ENCODE data around the gene GIMAP5.

The GIMAP5 gene

DNA sequence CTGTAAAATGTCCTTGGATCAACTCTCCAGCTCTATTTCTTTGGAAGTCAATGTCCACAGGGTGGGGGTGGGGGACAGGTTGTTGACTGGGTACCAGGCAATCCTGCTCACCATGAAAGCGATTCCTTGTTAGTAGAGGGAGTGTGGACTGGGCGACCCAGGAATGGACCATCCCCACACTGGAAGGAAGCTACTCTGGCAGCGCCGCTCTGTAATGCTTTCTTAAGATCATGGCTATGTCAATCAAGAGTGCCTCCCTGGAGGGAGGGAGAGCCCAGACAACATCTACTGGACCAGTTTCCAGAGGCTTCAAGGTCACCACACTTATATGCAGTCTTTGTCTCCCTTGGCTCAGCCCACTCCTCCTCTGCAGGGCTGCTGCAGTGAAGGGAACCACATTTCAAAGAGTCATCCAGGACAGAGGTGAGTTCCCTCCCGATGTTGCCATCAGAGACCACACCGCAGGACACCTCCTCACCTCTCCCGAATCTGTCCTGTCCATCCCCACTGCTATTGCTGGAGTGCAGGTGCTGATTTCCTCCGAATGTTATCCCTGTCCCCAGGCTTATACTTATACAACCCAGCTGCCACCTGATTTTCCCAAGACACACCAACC lies 6.9 kb downstream of the GIMAP5 start:
- H3K9me3 ChIP-seq (ENCODE audit: low read length) = no peaks in the 10 kb centered on the region
- H3K36me3 ChIP-seq (ENCODE audit: insufficient read depth, low read length) = no peaks in the 10 kb centered on the region
- no peaks in the 10 kb centered on the region for H3F3A ChIP-seq (ENCODE audit: insufficient read depth, low read length)
- H3K4me2 ChIP-seq (ENCODE audit: low read length) = no peak overlapping the region
- no peak overlapping the region for H3K27ac ChIP-seq (ENCODE audit: low read depth, low read length, poor library complexity, severe bottlenecking)
- no peaks in the 10 kb centered on the region for H3K4me1 ChIP-seq (ENCODE audit: insufficient read depth, low read length, severe bottlenecking)
- H3K9ac ChIP-seq (ENCODE audit: low read length) = no peak overlapping the region
- no peaks in the 10 kb centered on the region for H3K9me2 ChIP-seq (ENCODE audit: low read depth, low read length)
- TF ChIP-seq, protein P1, sequence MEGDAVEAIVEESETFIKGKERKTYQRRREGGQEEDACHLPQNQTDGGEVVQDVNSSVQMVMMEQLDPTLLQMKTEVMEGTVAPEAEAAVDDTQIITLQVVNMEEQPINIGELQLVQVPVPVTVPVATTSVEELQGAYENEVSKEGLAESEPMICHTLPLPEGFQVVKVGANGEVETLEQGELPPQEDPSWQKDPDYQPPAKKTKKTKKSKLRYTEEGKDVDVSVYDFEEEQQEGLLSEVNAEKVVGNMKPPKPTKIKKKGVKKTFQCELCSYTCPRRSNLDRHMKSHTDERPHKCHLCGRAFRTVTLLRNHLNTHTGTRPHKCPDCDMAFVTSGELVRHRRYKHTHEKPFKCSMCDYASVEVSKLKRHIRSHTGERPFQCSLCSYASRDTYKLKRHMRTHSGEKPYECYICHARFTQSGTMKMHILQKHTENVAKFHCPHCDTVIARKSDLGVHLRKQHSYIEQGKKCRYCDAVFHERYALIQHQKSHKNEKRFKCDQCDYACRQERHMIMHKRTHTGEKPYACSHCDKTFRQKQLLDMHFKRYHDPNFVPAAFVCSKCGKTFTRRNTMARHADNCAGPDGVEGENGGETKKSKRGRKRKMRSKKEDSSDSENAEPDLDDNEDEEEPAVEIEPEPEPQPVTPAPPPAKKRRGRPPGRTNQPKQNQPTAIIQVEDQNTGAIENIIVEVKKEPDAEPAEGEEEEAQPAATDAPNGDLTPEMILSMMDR (IDR thresholded peaks at IDR 0.05; ENCODE audit: low read length) = no peak
- TF ChIP-seq EZH2 (IDR thresholded peaks at IDR 0.05; ENCODE audit: borderline replicate concordance, low read length) = no peak
- no peak overlapping the region for H3K4me3 ChIP-seq (ENCODE audit: low read depth, low read length, poor library complexity, severe bottlenecking)
- no peaks in the 10 kb centered on the region for H3K27me3 ChIP-seq (ENCODE audit: insufficient read depth, low read length)
- H4K20me1 ChIP-seq (ENCODE audit: insufficient read depth, low read length) = no peaks in the 10 kb centered on the region
- H3K79me2 ChIP-seq (ENCODE audit: insufficient read depth, low read length) = no peaks in the 10 kb centered on the region
- no peak overlapping the region for H2AFZ ChIP-seq (ENCODE audit: low read length)

DNA sequence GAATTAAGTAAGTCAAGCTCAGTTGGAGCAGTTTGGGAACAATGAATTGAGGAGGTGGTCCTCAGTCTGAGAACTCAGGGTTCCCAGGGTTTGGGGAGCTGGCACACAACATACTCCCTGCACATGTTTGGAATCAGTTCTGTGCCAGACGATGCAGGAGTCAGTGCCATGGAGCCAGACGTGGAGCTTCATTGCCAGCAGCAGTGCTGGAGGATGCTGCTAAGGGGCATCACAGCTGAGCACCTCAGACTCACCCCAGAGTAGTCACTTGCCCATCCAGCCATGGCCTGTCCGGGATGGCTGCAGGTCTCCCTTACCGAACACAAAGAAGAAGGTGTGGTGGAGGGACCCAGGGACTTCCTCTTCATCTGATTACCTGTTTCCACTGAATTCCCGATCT lies 7.9 kb downstream of the GIMAP5 start:
- TF ChIP-seq EZH2 (IDR thresholded peaks at IDR 0.05; ENCODE audit: borderline replicate concordance, low read length) = no peak
- TF ChIP-seq, protein P1 (IDR thresholded peaks at IDR 0.05; ENCODE audit: low read length) = no peak
- Histone ChIP-seq H3K4me3 (ENCODE audit: low read depth, low read length, poor library complexity, severe bottlenecking) (no peak overlapping the region), H3K4me2 (ENCODE audit: low read length) (no peak overlapping the region), H3K27me3 (ENCODE audit: insufficient read depth, low read length) (no peaks in the 10 kb centered on the region), H3K9ac (ENCODE audit: low read length) (no peak overlapping the region), H3K27ac (ENCODE audit: low read depth, low read length, poor library complexity, severe bottlenecking) (no peak overlapping the region), H4K20me1 (ENCODE audit: insufficient read depth, low read length) (no peaks in the 10 kb centered on the region), H3F3A (ENCODE audit: insufficient read depth, low read length) (no peaks in the 10 kb centered on the region), H3K9me2 (ENCODE audit: low read depth, low read length) (no peaks in the 10 kb centered on the region), H2AFZ (ENCODE audit: low read length) (no peak overlapping the region), H3K4me1 (ENCODE audit: insufficient read depth, low read length, severe bottlenecking) (no peaks in the 10 kb centered on the region), H3K79me2 (ENCODE audit: insufficient read depth, low read length) (no peaks in the 10 kb centered on the region), H3K36me3 (ENCODE audit: insufficient read depth, low read length) (no peaks in the 10 kb centered on the region), H3K9me3 (ENCODE audit: low read length) (no peaks in the 10 kb centered on the region)

- H4K20me1 ChIP-seq (ENCODE audit: insufficient read depth, low read length) = no peaks in the 10 kb centered on the region
- no peaks in the 10 kb centered on the region for H3K36me3 ChIP-seq (ENCODE audit: insufficient read depth, low read length)
- H3K79me2 ChIP-seq (ENCODE audit: insufficient read depth, low read length) = no peaks in the 10 kb centered on the region
- H3K4me2 ChIP-seq (ENCODE audit: low read length) = no peak overlapping the region
- no peak for TF ChIP-seq EZH2 (IDR thresholded peaks at IDR 0.05; ENCODE audit: borderline replicate concordance, low read length)
- TF ChIP-seq, protein P1 (IDR thresholded peaks at IDR 0.05; ENCODE audit: low read length) = no peak
- H2AFZ ChIP-seq (ENCODE audit: low read length) = no peak overlapping the region
- no peaks in the 10 kb centered on the region for H3K27me3 ChIP-seq (ENCODE audit: insufficient read depth, low read length)
- H3K4me1 ChIP-seq (ENCODE audit: insufficient read depth, low read length, severe bottlenecking) = no peaks in the 10 kb centered on the region
- H3K9ac ChIP-seq (ENCODE audit: low read length) = no peak overlapping the region
- no peak overlapping the region for H3K27ac ChIP-seq (ENCODE audit: low read depth, low read length, poor library complexity, severe bottlenecking)
- no peaks in the 10 kb centered on the region for H3F3A ChIP-seq (ENCODE audit: insufficient read depth, low read length)
- H3K9me2 ChIP-seq (ENCODE audit: low read depth, low read length) = no peaks in the 10 kb centered on the region
- no peak overlapping the region for H3K4me3 ChIP-seq (ENCODE audit: low read depth, low read length, poor library complexity, severe bottlenecking)
- H3K9me3 ChIP-seq (ENCODE audit: low read length) = no peaks in the 10 kb centered on the region
Observed at GRCh38 chr7:150745876-150746275, 8.7 kb downstream of the GIMAP5 start.

Measured in OCI-LY1 (cell line).